Fibroblast of the aortic adventitia (primary cell): ENCODE data around the gene ZCWPW1. TPM values are rescaled to one million over a fixed set of nuclear protein-coding genes. Genes with fewer than 3 reads are reported as not detected.
"Not testable (repeated sequence)": the region's sequence is repeated elsewhere in the genome, so short reads cannot be mapped to it uniquely, and the experiment has no call there.

Source experiments
- DNase-seq: peaks from one replicate; pipeline ENCODE4 v3.0.0-alpha.2; 2010; ENCODE audit warnings: low read depth
- H3K4me3 ChIP-seq: 2 replicates; pipeline ENCODE4 v1.5.1; 2011; ENCODE audit warnings: low read depth, mild to moderate bottlenecking, control low read depth, low read length, moderate library complexity
- total RNA-seq: library from RNA; depleted of rRNA; stranded (reverse); fragments of >200 nt; gene quantifications from 2 replicates; pipeline ENCODE4 v1.2.3, GENCODE V29; 2012; ENCODE audit warnings: low replicate concordance
- TF ChIP-seq, protein P1 (sequence below): IDR thresholded peaks from 2 replicates; pipeline ENCODE4 v1.5.1; 2011; ENCODE audit warnings: mild to moderate bottlenecking, low read length, control low read depth, inconsistent platforms; ENCODE audit not compliant: insufficient read depth

ZCWPW1 gene
- total RNA-seq, 1 donor = 2.4 TPM

DNA sequence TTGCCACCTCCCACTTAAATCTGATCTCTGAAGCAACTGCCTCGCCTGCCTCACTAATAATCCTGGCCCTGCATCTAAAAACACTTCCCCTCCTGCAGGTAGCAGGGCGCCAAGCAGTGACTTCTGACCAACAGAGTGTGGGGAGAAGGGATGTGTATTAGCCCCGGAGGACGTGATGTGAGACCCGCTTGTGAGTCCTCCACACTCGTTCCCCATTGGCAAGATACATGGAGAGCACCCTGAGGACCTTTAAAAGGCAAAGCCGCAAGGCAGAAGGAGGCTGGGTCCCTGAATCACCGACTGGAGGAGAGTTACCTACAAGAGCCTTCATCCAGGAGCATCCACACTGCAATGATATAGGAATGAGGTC is 61.3 kb downstream of the ZCWPW1 start:
- DNase-seq = no peak
- no peak overlapping the region for H3K4me3 ChIP-seq
- TF ChIP-seq, protein P1, sequence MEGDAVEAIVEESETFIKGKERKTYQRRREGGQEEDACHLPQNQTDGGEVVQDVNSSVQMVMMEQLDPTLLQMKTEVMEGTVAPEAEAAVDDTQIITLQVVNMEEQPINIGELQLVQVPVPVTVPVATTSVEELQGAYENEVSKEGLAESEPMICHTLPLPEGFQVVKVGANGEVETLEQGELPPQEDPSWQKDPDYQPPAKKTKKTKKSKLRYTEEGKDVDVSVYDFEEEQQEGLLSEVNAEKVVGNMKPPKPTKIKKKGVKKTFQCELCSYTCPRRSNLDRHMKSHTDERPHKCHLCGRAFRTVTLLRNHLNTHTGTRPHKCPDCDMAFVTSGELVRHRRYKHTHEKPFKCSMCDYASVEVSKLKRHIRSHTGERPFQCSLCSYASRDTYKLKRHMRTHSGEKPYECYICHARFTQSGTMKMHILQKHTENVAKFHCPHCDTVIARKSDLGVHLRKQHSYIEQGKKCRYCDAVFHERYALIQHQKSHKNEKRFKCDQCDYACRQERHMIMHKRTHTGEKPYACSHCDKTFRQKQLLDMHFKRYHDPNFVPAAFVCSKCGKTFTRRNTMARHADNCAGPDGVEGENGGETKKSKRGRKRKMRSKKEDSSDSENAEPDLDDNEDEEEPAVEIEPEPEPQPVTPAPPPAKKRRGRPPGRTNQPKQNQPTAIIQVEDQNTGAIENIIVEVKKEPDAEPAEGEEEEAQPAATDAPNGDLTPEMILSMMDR = no peak

DNA sequence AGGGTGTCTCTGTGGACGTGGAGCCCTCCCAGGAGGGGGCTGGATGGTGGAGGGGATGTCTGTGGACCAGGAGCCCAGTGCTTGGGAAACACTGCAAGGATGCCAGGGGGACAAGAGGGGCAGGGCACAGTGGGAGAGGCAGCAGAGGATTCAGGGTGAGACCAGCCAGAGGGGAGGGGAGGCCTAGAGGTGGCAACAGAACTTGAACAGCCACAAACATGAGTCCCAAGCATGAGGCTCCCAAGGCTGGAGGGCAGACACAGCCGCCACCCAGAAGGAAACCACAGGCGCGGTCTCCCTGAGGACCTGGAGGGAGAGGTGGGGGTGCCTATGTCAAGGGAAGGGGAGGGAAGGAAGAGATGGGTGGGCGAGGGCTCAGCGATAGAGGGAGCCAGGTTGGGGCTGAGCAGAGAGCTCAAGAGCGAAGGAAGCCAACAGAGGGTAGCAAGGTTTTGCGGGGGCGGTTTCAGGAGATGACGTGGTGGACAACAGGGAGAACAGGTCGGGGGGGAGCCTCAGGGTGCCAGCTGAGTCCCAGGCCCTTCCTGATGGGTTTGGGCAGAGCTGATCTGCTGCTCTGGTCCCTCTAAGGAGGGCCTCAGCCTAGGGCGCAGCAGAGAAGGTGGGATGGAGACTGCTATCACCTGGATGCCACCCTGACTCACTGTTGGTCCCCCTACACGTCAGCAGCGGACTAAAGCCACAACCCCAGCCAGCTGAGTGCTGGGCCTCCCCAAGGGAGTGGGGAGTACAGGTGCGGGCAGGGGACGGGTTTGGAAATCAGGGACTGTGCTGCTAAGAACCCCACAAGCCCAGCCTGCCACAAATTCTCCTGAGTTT is 61.9 kb downstream of the ZCWPW1 start:
- DNase-seq = no peak
- no peak overlapping the region for H3K4me3 ChIP-seq
- TF ChIP-seq, protein P1 = no peak

DNA sequence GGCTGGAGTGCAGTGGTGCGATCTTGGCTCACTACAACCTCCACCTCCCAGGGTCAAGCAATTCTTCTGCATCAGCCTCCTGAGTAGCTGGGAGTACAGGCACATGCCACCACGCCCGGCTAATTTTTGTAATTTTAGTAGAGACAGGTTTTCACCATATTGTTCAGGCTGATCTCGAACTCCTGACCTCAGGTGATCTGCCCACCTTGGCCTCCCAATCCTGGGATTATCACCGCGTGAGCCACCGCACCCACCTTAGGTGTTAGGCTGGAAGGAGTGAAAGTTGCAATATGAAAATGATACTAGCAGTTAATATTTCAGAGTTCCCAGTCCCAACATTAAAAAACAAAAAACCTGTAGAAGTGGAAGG is 62.5 kb downstream of the ZCWPW1 start:
- H3K4me3 ChIP-seq, DNase-seq: not testable (repeated sequence)

DNA sequence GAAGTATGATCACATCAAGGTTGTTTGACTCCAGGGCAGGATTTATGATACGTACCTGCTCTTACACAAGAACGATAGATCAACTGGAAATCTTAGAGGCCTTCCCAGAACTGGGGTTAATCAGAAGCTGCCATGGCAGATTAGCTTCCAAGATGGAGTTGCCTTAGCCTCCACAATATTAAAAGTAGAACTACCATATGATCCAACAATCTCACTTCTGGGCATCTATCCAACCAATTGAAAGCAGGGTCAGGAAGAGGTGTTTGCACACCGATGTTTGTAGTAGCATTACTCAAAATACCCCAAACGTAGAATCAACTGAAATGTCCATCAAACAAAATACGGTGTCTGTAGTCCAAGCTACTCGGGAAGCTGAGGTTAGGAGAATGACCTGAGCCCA is 64.0 kb downstream of the ZCWPW1 start:
- DNase-seq = no peak
- no peak overlapping the region for H3K4me3 ChIP-seq
- TF ChIP-seq, protein P1 = no peak

DNA sequence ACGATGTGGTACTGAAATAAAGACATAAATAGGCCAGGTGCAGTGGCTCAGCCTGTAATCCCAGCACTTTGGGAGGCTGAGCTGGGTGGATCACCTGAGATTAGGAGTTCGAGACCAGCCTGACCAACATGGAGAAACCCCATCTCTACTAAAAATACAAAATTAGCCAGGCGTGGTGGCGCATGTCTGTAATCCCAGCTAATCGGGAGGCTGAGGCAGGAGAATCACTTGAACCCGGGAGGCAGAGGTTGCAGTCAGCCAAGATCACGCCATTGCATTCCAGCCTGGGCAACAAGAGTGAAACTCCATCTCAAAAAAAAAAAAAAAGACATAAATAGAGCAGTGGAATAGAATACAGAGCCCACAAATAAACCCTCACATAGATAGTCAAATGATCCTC is 64.7 kb downstream of the ZCWPW1 start:
- not testable (repeated sequence) for DNase-seq, H3K4me3 ChIP-seq

DNA sequence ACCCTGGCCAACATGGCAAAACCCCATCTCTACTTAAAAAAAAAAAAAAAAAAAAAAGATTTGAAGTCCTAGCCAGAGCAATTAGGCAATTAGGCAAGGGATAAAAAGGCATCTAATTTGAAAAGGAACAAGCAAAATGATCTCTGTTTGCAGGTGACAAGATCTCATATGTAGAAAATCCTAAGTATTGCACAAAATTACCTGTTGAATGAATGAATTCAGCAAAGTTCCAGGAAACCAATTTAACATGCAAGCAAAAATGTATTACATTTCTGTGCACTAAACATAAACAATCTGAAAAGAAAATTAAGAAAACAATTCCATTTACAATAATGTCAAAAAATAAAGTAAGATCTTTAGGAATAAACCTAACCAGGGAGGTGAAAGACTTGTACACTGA is 65.4 kb downstream of the ZCWPW1 start:
- TF ChIP-seq, protein P1 = no peak
- no peak for DNase-seq
- no peak overlapping the region for H3K4me3 ChIP-seq

DNA sequence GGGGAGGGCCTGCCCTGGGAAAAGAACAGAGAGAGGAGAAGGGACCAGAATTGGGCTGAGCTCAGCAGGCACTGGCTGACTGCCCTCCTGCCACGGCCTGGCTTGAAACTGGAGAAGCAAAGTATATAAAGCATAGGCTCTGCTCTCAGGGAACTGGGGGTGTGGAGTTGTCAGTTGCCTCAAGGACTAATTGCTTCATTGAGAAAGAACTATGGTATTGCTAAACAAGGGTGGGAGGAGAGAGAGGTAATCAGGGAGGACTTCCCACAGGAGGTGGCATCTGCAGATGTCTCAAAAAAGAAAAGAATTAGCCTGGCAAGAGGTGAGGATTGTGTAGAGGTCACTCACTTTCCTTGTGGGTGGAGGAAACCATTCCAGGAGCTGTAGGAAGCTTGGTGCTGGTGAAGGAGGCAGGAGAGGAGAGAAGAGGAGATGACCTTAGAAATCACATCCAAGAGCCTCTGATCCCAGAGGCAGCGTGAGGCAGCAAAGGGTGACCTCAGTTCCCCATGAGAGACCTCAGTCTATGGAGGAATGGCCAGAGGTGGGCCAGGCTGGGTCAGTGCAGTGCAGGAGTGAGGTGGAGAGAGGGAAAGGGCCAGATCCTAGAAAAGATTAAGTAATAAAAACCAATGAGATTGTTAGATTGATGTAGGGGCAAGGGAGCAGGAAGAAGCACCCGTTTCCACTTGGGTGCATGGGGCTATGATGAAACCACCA is 68.2 kb downstream of the ZCWPW1 start:
- TF ChIP-seq, protein P1 = no peak
- no peak for DNase-seq
- no peak overlapping the region for H3K4me3 ChIP-seq

DNA sequence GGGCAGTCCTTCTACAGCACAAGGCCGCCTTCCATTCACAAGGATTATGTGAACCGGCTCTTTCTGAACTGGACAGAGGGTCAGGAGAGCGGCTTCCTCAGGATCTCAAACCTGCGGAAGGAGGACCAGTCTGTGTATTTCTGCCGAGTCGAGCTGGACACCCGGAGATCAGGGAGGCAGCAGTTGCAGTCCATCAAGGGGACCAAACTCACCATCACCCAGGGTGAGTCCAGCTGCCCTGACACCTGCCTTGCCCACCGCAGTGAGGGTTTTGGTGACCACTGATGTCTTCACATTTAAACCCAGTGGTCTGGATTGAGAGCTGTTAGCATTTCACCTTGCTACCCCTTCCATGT is 69.7 kb downstream of the ZCWPW1 start:
- TF ChIP-seq, protein P1 = no peak

More for the DNA sequence above, 69.7 kb downstream of the ZCWPW1 start:
- H3K4me3 ChIP-seq = no peak overlapping the region
- DNase-seq = no peak
